8988T (cell line): ENCODE results near the gene TRIM9.

Experiments used
- DNase-seq: peaks from one replicate; pipeline ENCODE4 v3.0.0; 2011

TRIM9 gene

DNA sequence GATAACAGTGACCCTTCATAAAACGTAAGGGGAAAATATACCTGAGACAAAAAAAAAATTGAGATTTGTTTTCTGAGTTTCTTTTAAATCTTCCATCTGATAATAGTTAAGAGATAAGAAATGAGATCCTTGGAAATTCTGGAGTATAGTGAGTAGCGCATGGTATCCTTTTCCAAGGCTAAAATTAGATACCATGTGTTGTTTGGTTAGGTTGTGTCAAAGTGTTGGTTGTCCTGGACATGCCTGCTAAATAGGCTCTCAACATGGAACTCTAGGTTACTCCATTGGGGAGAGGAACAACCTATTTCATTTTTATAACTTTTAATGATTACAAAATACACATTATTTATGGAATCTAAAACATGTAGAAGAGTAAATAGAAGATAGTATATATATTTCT lies 165.4 kb downstream of the TRIM9 start:
- DNase-seq, result no peak

DNA sequence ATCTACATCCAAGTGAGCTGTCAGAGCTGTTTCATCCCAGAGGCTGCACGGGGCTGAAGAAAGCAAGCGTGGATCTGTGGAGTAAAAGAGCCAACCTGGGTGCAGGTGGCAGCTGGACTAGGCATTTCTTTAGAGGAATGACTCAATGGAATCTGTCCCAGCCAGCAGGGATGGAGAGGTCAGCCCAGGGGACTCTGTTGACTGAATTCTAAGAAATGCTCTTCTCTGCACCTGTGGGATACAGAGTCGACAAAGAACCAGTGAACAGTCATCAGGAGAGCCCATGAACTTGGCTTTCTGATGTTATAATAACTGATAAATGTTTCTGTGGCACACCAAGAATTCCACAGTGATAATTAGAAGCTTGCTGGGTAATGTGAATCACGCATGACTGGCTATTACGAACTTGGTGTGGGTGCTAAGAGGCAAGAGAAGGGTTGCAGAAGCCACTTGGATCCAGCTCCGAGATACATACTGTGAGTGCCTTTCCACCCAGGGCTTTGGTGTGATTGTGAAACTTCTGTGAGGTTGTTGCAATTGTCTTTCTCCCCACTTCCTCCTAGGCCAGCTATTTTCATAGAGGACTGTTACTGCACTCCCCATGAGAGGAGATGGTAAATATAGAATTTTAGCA lies 166.8 kb downstream of the TRIM9 start:
- DNase-seq, result no peak

DNA sequence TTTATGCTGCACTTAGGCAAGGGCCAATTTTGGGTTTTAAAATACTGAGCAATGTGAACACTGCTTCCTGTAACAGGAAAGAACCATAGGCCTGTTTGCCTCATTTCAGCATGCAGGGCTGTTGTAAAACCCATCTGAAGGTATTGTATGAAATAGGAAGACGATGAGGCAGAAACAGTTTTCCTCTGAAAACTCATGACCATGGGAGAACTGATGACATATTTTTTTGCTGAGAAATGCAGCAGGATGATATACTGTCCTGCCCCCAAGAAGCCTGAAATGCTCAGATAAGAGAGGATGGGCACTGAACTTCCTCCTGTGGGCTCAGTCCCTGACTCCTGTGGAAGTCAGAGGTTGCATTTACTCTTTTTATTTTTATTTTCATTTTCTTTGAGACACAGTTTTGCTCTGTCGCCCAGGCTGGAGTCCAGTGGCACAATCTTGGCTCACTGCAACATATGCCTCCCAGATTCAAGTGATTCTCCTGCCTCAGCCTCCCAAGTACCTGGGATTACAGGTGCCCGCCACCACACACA lies 168.0 kb downstream of the TRIM9 start:
- no peak for DNase-seq
